HL-60/S4 treated with phorbol 12-myristate 13-acetate at 8.2 ng/mL for 4 days and 3 days (cell line): Measurements from ENCODE around the gene PLEKHD1.

Source experiments
- in situ Hi-C: fragments of 300-500 bp; cut with MboI; formaldehyde crosslinking; loops from 2 replicates; pipeline ENCODE4 v1.15.0; 2022; ENCODE audit warnings: low sequenced_read_pairs

Gene PLEKHD1

DNA sequence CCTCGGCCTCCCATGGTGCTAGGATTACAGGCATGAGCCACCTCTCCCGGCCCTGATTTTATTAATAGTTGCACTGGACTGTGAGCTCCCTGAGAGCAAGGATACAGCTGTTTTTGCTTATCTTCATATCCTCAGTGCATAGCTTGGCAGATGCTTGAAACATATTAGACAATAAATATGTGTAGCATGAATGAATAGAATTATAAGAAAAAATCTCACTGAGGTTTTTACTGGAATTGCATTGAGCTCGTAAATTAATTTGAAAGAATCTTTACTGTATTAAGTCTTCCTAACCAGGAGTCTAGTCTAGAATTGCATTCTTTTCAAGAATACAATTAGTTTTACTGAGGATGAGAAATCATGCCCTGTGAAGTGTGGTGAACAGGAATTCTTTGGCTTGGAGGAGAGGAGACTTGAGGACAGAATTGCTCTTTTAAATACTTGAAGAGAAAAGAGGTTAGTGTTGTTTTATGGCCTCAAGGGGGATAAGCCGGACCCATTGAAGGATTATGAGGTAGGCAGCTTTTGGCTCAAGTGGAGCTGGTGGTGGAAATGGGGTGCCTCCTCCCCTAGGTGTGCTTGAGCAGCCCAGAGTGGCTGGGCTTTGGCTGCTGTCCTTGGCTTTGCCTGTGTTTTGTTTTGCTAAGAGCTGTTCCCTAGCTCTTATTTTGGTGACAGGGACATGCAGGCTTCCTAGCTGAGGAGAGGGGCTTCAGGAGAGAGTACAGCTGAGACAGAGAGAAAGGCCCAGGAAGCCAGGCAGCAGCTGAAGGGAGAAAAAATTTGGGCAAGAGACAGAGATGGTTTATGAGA lies 34.0 kb downstream of the PLEKHD1 start:
- in situ Hi-C loops = no loop called here

- in situ Hi-C loops = no loop called here
Observed at GRCh38 chr14:69519204-69520100, 34.9 kb downstream of the PLEKHD1 start.

DNA sequence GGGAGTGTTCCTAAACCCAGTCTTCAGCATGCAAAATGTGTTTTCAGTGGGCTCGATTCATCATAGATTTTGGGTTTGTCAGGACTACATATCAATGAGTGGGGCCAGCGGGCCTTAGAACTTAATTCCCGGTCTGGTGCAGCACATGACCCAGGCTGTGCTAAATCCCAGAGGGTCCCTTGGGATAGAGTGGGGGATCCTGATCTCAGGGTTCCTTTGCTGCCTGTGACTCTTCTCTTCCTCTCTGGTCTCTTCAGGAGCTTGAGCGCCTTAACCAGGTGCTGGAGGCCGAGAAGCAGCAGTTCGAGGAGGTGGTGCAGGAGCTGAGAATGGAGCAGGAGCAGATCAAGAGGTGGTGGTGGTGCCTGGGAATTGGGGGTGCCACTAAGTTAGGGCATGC lies 37.5 kb downstream of the PLEKHD1 start:
- in situ Hi-C loops = no loop called here

DNA sequence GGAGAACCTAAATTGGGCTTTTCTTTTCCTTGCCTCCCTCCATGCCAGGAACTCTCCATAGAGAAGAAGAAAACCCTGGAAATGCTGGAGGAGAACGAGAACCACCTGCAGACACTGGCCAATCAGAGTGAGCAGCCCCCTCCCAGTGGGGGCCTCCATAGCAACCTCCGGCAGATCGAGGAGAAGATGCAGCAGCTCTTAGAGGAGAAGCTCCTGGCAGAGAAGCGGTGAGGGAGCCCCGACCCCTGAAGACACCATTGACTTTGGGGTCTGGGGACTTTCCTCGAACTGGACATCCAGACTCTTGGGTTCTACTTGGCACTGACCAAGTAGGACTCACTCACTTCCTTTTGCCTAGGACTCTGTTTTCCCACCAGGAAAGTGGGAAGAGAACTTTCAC lies 41.4 kb downstream of the PLEKHD1 start:
- in situ Hi-C loops = no loop called here

GRCh38 chr14:69527635-69528034 lies 43.1 kb downstream of the PLEKHD1 start:
- in situ Hi-C loops = no loop called here

DNA sequence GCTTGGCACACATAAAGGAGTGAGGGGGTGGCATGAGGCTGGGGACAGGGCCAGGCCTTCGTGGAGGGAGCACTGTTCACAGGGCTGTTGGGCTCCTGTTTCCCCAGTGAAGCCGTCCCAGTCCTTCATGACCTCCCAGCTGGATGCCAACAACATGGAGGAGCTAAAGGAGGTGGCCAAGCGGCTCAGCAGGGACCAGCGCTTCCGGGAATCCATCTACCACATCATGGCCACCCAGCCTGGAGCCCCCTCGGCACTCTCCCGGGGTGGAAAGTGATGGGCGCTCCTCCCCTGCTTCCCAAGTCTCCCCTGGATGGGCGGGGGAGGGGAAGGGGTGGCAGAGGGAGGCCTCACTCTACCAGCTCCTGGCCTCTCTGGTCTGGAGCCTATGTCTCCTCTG lies 43.6 kb downstream of the PLEKHD1 start:
- in situ Hi-C loops = no loop called here

DNA sequence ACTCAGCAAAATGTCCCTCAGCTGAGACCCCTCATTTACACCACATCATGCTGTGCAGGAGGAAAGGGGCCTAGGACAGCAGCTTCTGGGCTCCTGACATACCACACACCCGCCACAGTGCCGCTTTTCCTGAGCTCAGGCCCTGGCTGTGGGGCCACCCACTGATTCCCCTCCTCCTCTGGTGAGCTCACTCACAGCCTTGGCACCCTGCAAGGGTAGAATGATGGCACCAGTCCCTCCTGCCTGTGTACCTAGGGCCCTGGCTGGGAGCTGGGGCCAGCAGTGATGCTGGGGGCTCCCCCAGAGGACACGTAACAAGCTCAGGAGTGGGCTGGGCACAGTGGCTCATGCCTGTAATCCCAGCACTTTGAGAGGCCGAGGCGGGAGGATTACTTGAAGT lies 44.4 kb downstream of the PLEKHD1 start:
- in situ Hi-C loops = no loop called here

- in situ Hi-C loops = no loop called here
Observed at GRCh38 chr14:69529563-69529962, 45.0 kb downstream of the PLEKHD1 start.

- in situ Hi-C loops = no loop called here
Observed at GRCh38 chr14:69530095-69530494, 45.6 kb downstream of the PLEKHD1 start.

- in situ Hi-C loops = no loop called here
Observed at GRCh38 chr14:69531135-69531534, 46.6 kb downstream of the PLEKHD1 start.

GRCh38 chr14:69532561-69533340 lies 48.2 kb downstream of the PLEKHD1 start:
- in situ Hi-C loops = no loop called here

DNA sequence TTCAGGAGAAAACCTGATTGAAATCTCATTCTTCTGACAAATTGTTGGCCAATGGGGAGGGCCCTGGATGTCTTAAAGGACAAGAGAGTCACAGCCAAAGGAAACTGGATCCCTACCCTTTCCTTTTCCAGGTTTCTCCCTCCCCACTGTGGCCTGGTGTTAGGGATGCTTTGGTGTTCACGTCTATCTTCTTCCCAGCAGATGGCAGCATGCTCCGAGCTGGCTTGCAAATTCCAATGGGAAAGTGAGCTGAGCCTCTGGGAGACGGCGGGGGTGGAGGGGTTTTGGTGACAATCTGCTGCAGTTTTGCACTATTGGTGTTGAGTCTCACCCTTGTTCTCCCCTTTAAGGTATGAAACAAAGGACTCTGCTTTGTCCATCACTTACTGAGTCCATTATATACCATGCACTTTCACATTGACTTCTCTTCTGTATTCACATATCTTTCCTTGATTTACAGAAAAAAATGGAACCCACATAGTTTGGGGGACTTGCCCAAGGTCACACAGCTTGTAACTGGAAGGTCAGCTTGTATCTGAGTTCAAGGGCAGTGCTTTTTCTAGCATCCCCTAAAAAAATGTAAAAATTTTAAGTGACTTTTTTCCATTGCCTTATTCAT lies 50.8 kb downstream of the PLEKHD1 start:
- in situ Hi-C loops = no loop called here

GRCh38 chr14:69536971-69537370 lies 52.4 kb downstream of the PLEKHD1 start:
- in situ Hi-C loops = no loop called here

DNA sequence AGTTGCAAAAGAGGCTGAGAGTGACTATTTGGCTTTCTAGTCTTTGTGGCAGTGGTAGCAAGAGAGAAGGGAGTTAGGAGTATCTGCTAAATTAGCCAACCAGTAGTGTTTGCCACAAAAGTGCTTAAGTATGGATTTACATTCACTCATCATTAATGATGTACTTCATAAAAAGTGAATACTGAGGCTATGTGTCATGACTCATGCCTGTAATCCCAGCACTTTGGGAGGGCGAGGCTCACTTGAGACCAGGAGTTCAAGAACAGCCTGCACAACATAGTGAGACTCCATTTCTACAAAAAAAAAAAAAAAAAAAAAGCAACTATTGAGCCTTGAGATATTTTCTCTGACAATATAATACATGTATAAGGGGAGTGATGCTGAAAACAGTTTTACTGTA lies 53.4 kb downstream of the PLEKHD1 start:
- in situ Hi-C loops = no loop called here

DNA sequence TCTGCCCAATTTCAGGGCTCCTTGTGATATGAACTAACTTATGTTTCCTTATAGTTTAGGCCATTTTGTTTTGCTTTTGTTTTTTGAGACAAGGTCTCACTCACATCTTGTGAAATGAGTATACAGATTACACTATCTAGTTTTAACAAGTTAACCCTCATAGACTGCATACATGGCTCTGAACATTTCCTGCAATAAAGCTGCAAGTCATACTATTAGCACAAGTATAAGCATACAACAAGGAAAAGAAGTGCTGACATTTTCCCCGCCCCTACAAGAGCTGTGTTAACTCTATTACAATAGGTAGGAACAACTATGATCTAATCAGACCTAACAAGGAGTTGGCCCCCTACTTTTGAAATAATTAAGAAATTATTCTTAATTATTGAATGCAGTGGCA lies 54.2 kb downstream of the PLEKHD1 start:
- in situ Hi-C loops = no loop called here

GRCh38 chr14:69539631-69540410 lies 55.3 kb downstream of the PLEKHD1 start:
- in situ Hi-C loops = no loop called here

- in situ Hi-C loops = no loop called here
Observed at GRCh38 chr14:69540654-69541335, 56.3 kb downstream of the PLEKHD1 start.

DNA sequence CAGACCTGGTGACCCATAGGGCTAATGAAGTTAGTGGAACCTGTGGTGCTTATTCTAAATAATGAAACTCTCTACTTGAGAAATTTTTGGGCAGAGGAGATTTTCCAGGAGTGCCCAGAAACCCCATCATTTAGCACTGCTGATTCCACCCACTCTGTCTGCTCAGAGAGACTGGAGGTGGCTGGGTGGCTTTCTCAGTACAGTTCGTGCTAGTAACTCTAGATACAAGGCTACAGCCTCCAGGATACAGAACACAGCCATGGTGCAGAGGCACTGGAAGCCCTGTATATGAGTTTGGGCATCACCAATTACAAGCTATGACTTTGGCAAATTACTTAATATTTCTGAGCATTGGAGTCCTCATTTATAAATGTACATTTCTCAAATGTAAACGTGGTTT lies 57.8 kb downstream of the PLEKHD1 start:
- in situ Hi-C loops = no loop called here

- in situ Hi-C loops = no loop called here
Observed at GRCh38 chr14:69543341-69544115, 59.0 kb downstream of the PLEKHD1 start.
